Adrenal gland (tissue), 5 donors: ENCODE results near the gene SCGB1A1.
"Not testable (repeated sequence)": the region's sequence is repeated elsewhere in the genome, so short reads cannot be mapped to it uniquely, and the experiment has no call there.

ENCODE experiments used
- CTCF ChIP-seq, 6 experiments: fragments of 450-650 bp in 4 of 6; fragments of 200-600 bp in 2 of 6; sonication (generic) in 1 of 6; IDR thresholded peaks; 1 replicate in 5 of 6; 2 replicates in 1 of 6; pipeline versions ENCODE4 v1.5.1 to v1.8.0; 2016 to 2021; ENCODE audit warnings: antibody characterized with exemption in 6 of 6, mild to moderate bottlenecking in 2 of 6, moderate library complexity in 1 of 6
- POLR2A ChIP-seq, 2 donors: fragments of 450-650 bp; IDR thresholded peaks; one replicate each; pipeline ENCODE4 v1.6.1; 2017; ENCODE audit warnings: antibody characterized with exemption in 2 of 2, mild to moderate bottlenecking in 2 of 2, moderate library complexity in 1 of 2
- donor health status: DM: no; HTN: no; CAD: no.

GRCh38 chr11:62379586-62379985, 39.2 kb upstream of the SCGB1A1 start:
- TF ChIP-seq CTCF, POLR2A (IDR thresholded peaks at IDR 0.05): not testable (repeated sequence)
